ENCODE results near the gene ANKRD63. TPM values are rescaled to one million over a fixed set of nuclear protein-coding genes. Genes with fewer than 3 reads are reported as not detected.

ANKRD63 gene
- total and polyA plus RNA-seq, 7 experiments from 2014 or later: 0.27 TPM; not detected in 5

GRCh38 chr15:40295297-40295696, 12.4 kb upstream of the ANKRD63 start:
- Mint-ChIP-seq H3K27me3 (no peaks in the 10 kb centered on the region), H3K4me3 (no peak overlapping the region), H3K27ac (no peak overlapping the region), H3K4me1 (peaks cover 0 to 6% (median 0%) of the 10 kb centered on the region in 7 donors), H3K36me3 (peaks cover 0 to 39% (median 13%) of the 10 kb centered on the region in 5 donors), H3K9me3 (peaks cover 0 to 9% (median 0%) of the 10 kb centered on the region in 11 donors)
- Histone ChIP-seq H3K4me3 (ENCODE audit: low read length) (no peak overlapping the region), H3K9me3 (ENCODE audit: control insufficient read depth in 2 of 3, low read length in 3 of 3) (no peaks in the 10 kb centered on the region), H3K27ac (ENCODE audit: low read depth, low read length) (no peak overlapping the region), H3K36me3 (ENCODE audit: control insufficient read depth in 2 of 3, insufficient read depth in 3 of 3, low read length in 3 of 3) (peaks cover 18 to 90% (median 21%) of the 10 kb centered on the region in 3 experiments), H3K4me1 (ENCODE audit: control insufficient read depth in 2 of 2, insufficient read depth in 2 of 2, low read length in 2 of 2) (no peaks in the 10 kb centered on the region), H3K27me3 (ENCODE audit: control insufficient read depth in 2 of 2, insufficient read depth in 2 of 2, low read length in 2 of 2) (no peaks in the 10 kb centered on the region)
- POLR2A ChIA-PET: no interaction called here
- DNase-seq: no peak
- intact Hi-C loops (cut with micrococcal nuclease): no loop called here
- CTCF ChIA-PET: no interaction called here
- no peak for ATAC-seq

- Histone ChIP-seq H3K36me3 (ENCODE audit: control insufficient read depth in 2 of 3, insufficient read depth in 3 of 3, low read length in 3 of 3) (peaks cover 7 to 94% (median 20%) of the 10 kb centered on the region in 3 experiments), H3K4me1 (ENCODE audit: control insufficient read depth in 2 of 2, insufficient read depth in 2 of 2, low read length in 2 of 2) (no peaks in the 10 kb centered on the region), H3K27me3 (ENCODE audit: control insufficient read depth in 2 of 2, insufficient read depth in 2 of 2, low read length in 2 of 2) (no peaks in the 10 kb centered on the region), H3K27ac (ENCODE audit: low read depth, low read length) (no peak overlapping the region), H3K9me3 (ENCODE audit: control insufficient read depth in 2 of 3, low read length in 3 of 3) (no peaks in the 10 kb centered on the region), H3K4me3 (ENCODE audit: low read length) (no peak overlapping the region)
- no peak for DNase-seq
- intact Hi-C loops (cut with micrococcal nuclease): no loop called here
- no peak overlapping the region for H3K27ac Mint-ChIP-seq
- H3K4me3 Mint-ChIP-seq: no peak overlapping the region
- no peaks in the 10 kb centered on the region for H3K27me3 Mint-ChIP-seq
- CTCF ChIA-PET: interaction anchor here (1.0 to 1.7 kb wide), 2 partner anchors 19 to 44 kb away, joined by 4 to 5 read pairs; no protein-coding TSS in a partner anchor
- H3K36me3 Mint-ChIP-seq: peaks cover 0 to 33% (median 5%) of the 10 kb centered on the region in 5 donors
- POLR2A ChIA-PET: no interaction called here
- ATAC-seq: no peak
- H3K4me1 Mint-ChIP-seq: peaks cover 0 to 4% (median 0%) of the 10 kb centered on the region in 7 donors
- H3K9me3 Mint-ChIP-seq: peaks cover 0 to 2% (median 0%) of the 10 kb centered on the region in 11 donors
Observed at GRCh38 chr15:40293905-40294895, 11.3 kb upstream of the ANKRD63 start.

DNA sequence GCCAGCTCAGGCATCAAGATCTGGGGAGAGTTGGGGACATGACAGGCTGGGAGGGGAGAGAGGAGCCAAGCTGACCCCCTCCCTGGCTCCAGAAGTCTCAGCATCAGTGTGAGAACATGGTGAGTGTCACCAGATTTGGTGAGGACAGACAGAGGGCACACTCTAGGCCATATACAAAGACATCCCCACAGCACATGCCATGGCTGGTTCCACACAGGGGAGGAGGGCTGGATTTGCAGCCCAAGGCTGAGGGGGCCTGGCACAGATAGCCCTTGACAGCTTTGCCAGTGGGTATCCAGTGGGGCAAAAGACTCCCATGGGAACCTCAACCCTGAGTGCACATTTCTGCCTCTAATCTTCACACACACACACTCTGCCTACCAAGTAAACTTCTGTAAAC, 10.1 kb upstream of the ANKRD63 start:
- ChIA-PET POLR2A (interaction anchor here (1.5 to 6.6 kb wide), 2 partner anchors 14 to 17 kb away, joined by 5 to 30 read pairs; partner anchors contain the start of gene PLCB2), CTCF (interaction anchor here (1.7 kb wide), 1 partner anchor 18 kb away, joined by 5 read pairs; no protein-coding TSS in a partner anchor)
- Mint-ChIP-seq H3K4me1 (peaks cover 0 to 4% (median 0%) of the 10 kb centered on the region in 7 donors), H3K27me3 (no peaks in the 10 kb centered on the region), H3K27ac (peak overlapping the region in 1 of 9 donors; percentile 21), H3K36me3 (peaks cover 0 to 26% (median 0%) of the 10 kb centered on the region in 5 donors), H3K9me3 (peaks cover 0 to 1% (median 0%) of the 10 kb centered on the region in 11 donors), H3K4me3 (no peak overlapping the region)
- H3K4me3 ChIP-seq (ENCODE audit: low read length): no peak overlapping the region
- H3K4me1 ChIP-seq (ENCODE audit: control insufficient read depth in 2 of 2, insufficient read depth in 2 of 2, low read length in 2 of 2): no peaks in the 10 kb centered on the region
- no peaks in the 10 kb centered on the region for H3K9me3 ChIP-seq (ENCODE audit: control insufficient read depth in 2 of 3, low read length in 3 of 3)
- intact Hi-C loops (cut with micrococcal nuclease): no loop called here
- H3K27ac ChIP-seq (ENCODE audit: low read depth, low read length): no peak overlapping the region
- H3K27me3 ChIP-seq (ENCODE audit: control insufficient read depth in 2 of 2, insufficient read depth in 2 of 2, low read length in 2 of 2): no peaks in the 10 kb centered on the region
- no peak for ATAC-seq
- peak in 1 of 9 donors; percentile 1 for DNase-seq
- H3K36me3 ChIP-seq (ENCODE audit: control insufficient read depth in 2 of 3, insufficient read depth in 3 of 3, low read length in 3 of 3): peaks cover 4 to 94% (median 15%) of the 10 kb centered on the region in 3 experiments

DNA sequence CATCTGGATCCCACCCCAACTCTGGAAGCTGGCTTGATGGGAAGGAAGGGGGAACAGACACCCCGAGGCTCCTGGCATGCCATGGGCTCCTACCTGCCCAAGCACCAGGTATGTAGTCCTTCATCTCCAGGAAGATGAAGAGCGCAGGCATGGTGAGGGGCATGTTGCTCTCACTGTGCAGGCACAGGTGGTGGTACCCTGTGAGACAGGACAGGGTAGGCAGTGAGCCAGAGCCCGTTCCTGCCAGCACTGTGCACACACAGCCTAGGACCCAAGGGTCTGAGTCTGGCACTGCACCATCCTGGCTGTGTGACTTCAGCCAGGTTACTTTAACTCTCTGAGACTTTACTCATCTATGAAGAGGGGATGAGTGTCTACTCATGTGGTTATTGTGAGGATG, 9.4 kb upstream of the ANKRD63 start:
- no peaks in the 10 kb centered on the region for H3K27me3 ChIP-seq (ENCODE audit: control insufficient read depth in 2 of 2, insufficient read depth in 2 of 2, low read length in 2 of 2)
- CTCF ChIA-PET: interaction anchor here (0.7 to 1.7 kb wide), 3 partner anchors 9 to 18 kb away, joined by 3 to 5 read pairs (median 5); no protein-coding TSS in a partner anchor
- Mint-ChIP-seq H3K27ac (no peak overlapping the region), H3K36me3 (peaks cover 0 to 20% (median 0%) of the 10 kb centered on the region in 5 donors), H3K27me3 (no peaks in the 10 kb centered on the region), H3K4me1 (peaks cover 0 to 4% (median 0%) of the 10 kb centered on the region in 7 donors), H3K4me3 (no peak overlapping the region), H3K9me3 (peaks cover 0 to 1% (median 0%) of the 10 kb centered on the region in 11 donors)
- H3K27ac ChIP-seq (ENCODE audit: low read depth, low read length): no peak overlapping the region
- intact Hi-C loops (cut with micrococcal nuclease): no loop called here
- H3K4me1 ChIP-seq (ENCODE audit: control insufficient read depth in 2 of 2, insufficient read depth in 2 of 2, low read length in 2 of 2): no peaks in the 10 kb centered on the region
- POLR2A ChIA-PET: interaction anchor here (1.5 to 6.6 kb wide), 2 partner anchors 15 to 18 kb away, joined by 5 to 30 read pairs; partner anchors contain the start of gene PLCB2
- no peak overlapping the region for H3K4me3 ChIP-seq (ENCODE audit: low read length)
- peaks cover 4 to 94% (median 15%) of the 10 kb centered on the region in 3 experiments for H3K36me3 ChIP-seq (ENCODE audit: control insufficient read depth in 2 of 3, insufficient read depth in 3 of 3, low read length in 3 of 3)
- no peak for DNase-seq
- H3K9me3 ChIP-seq (ENCODE audit: control insufficient read depth in 2 of 3, low read length in 3 of 3): no peaks in the 10 kb centered on the region
- no peak for ATAC-seq

GRCh38 chr15:40290918-40291574, 8.2 kb upstream of the ANKRD63 start:
- Histone ChIP-seq H3K27ac (ENCODE audit: low read depth, low read length) (no peak overlapping the region), H3K9me3 (ENCODE audit: control insufficient read depth in 2 of 3, low read length in 3 of 3) (no peaks in the 10 kb centered on the region), H3K4me3 (ENCODE audit: low read length) (no peak overlapping the region), H3K4me1 (ENCODE audit: control insufficient read depth in 2 of 2, insufficient read depth in 2 of 2, low read length in 2 of 2) (no peaks in the 10 kb centered on the region), H3K36me3 (ENCODE audit: control insufficient read depth in 2 of 3, insufficient read depth in 3 of 3, low read length in 3 of 3) (peaks cover 4 to 90% (median 15%) of the 10 kb centered on the region in 3 experiments), H3K27me3 (ENCODE audit: control insufficient read depth in 2 of 2, insufficient read depth in 2 of 2, low read length in 2 of 2) (no peaks in the 10 kb centered on the region)
- Mint-ChIP-seq H3K9me3 (peaks cover 0 to 1% (median 0%) of the 10 kb centered on the region in 11 donors), H3K4me3 (no peak overlapping the region), H3K27me3 (no peaks in the 10 kb centered on the region), H3K27ac (no peak overlapping the region), H3K4me1 (peaks cover 0 to 4% (median 0%) of the 10 kb centered on the region in 7 donors), H3K36me3 (peaks cover 0 to 15% (median 0%) of the 10 kb centered on the region in 5 donors)
- ATAC-seq (no peak), DNase-seq (no peak)
- intact Hi-C loops (cut with micrococcal nuclease): no loop called here
- ChIA-PET CTCF (interaction anchor here (0.6 to 2.6 kb wide), 6 partner anchors 11 to 46 kb away, joined by 3 to 8 read pairs (median 4); no protein-coding TSS in a partner anchor), POLR2A (interaction anchor here (1.0 to 6.6 kb wide), 2 partner anchors 13 to 16 kb away, joined by 4 to 30 read pairs; partner anchors contain the start of gene PLCB2)

DNA sequence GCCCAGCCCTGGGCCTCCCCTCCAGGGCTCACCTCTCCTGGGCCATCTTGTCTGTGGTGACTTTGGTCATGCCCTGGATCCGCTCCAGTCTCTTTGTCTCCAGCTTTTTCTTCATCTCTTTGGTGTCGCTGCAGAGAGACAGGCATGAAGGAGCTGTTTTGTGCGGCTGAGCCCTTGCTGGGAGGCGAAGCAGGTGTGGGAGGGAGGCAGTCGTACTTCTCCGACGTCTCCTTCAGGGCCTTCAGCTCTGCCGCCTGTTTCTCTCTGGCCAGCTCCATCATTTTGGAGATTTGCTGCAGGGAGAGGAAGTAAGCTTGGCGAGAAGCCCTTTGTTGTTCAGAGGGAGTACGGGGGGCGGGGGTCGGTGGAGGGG, 7.7 kb upstream of the ANKRD63 start:
- H3K9me3 Mint-ChIP-seq: peaks cover 0 to 2% (median 0%) of the 10 kb centered on the region in 11 donors
- no peak overlapping the region for H3K4me3 Mint-ChIP-seq
- peaks cover 0 to 14% (median 0%) of the 10 kb centered on the region in 5 donors for H3K36me3 Mint-ChIP-seq

More for the DNA sequence above, 7.7 kb upstream of the ANKRD63 start:
- Histone ChIP-seq H3K9me3 (ENCODE audit: control insufficient read depth in 2 of 3, low read length in 3 of 3) (no peaks in the 10 kb centered on the region), H3K36me3 (ENCODE audit: control insufficient read depth in 2 of 3, insufficient read depth in 3 of 3, low read length in 3 of 3) (peaks cover 4 to 86% (median 15%) of the 10 kb centered on the region in 3 experiments), H3K27ac (ENCODE audit: low read depth, low read length) (no peak overlapping the region), H3K4me3 (ENCODE audit: low read length) (no peak overlapping the region), H3K4me1 (ENCODE audit: control insufficient read depth in 2 of 2, insufficient read depth in 2 of 2, low read length in 2 of 2) (no peaks in the 10 kb centered on the region), H3K27me3 (ENCODE audit: control insufficient read depth in 2 of 2, insufficient read depth in 2 of 2, low read length in 2 of 2) (no peaks in the 10 kb centered on the region)
- Mint-ChIP-seq H3K4me1 (peaks cover 0 to 2% (median 0%) of the 10 kb centered on the region in 7 donors), H3K27ac (no peak overlapping the region), H3K27me3 (no peaks in the 10 kb centered on the region)
- POLR2A ChIA-PET: interaction anchor here (1.0 to 6.6 kb wide), 2 partner anchors 12 to 17 kb away, joined by 4 to 30 read pairs; partner anchors contain the start of gene PLCB2
- CTCF ChIA-PET: interaction anchor here (0.6 to 2.6 kb wide), 4 partner anchors 10 to 46 kb away, joined by 3 to 8 read pairs (median 4); no protein-coding TSS in a partner anchor
- intact Hi-C loops (cut with micrococcal nuclease): no loop called here
- no peak for ATAC-seq
- DNase-seq: no peak
